A673 (cell line): ENCODE measurements around the gene THAP4.

Experiments used
- EZH2 ChIP-seq: fragments of 200-600 bp; sonication (generic); IDR thresholded peaks from 2 replicates; pipeline ENCODE4 v1.6.1; 2017; ENCODE audit warnings: borderline replicate concordance, low read depth, mild to moderate bottlenecking, mixed read lengths, antibody characterized with exemption, low read length; ENCODE audit not compliant: poor library complexity, severe bottlenecking
- TF ChIP-seq, protein P1 (sequence below): fragments of 300-800, 200-600 bp; sonication (generic); conservative IDR thresholded peaks from 2 replicates; pipeline ENCODE4 v1.5.1; 2017; ENCODE audit warnings: low read depth, mild to moderate bottlenecking, antibody characterized with exemption, low read length, moderate library complexity, mixed read lengths

DNA sequence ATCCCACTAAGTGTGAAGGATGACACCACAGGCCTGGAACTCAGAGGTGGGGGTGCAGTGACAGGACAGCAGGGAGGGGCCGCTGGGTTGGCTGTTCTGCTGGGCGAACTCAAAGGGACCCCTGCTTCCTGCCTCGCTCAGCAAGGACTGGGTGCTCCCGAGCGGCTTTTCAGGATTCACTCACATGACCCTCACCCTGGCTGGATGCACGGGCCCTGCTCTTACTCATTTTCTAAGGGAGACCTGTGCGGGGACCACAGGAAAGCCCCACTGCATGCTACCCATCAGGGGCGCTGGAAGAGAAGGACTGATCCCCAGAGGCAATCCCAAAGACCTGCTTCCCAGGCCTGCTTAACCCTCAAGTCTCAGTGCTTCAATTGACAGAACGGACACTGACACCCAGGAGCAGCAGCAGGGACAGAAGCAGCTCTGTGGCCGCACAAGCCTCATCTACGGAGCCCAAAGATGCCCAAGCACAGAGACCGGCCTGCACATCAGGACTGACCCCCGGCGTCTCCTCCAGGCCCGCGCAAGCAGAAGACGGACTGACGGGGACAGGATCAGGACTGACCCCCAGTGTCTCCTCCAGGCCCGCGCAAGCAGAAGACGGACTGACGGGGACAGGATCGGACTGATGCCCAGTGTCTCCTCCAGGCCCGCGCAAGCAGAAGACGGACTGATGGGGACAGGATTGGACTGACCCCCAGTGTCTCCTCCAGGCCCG is 29.6 kb downstream of the THAP4 start:
- TF ChIP-seq, protein P1, sequence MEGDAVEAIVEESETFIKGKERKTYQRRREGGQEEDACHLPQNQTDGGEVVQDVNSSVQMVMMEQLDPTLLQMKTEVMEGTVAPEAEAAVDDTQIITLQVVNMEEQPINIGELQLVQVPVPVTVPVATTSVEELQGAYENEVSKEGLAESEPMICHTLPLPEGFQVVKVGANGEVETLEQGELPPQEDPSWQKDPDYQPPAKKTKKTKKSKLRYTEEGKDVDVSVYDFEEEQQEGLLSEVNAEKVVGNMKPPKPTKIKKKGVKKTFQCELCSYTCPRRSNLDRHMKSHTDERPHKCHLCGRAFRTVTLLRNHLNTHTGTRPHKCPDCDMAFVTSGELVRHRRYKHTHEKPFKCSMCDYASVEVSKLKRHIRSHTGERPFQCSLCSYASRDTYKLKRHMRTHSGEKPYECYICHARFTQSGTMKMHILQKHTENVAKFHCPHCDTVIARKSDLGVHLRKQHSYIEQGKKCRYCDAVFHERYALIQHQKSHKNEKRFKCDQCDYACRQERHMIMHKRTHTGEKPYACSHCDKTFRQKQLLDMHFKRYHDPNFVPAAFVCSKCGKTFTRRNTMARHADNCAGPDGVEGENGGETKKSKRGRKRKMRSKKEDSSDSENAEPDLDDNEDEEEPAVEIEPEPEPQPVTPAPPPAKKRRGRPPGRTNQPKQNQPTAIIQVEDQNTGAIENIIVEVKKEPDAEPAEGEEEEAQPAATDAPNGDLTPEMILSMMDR = no peak
- no peak for TF ChIP-seq EZH2
